ENCODE data around the gene CPNE9. TPM values are rescaled to one million over a fixed set of nuclear protein-coding genes. Genes with fewer than 3 reads are reported as not detected.
A peak's percentile ranks its signal among the peaks of the same experiment; 100 is the strongest.

CPNE9 gene
- total RNA-seq, 1 donor = not detected

- H3K4me3 ChIP-seq (ENCODE audit: low read depth, low read length) = no peak overlapping the region
- DNase-seq (ENCODE audit: low read depth) = no peak
- TF ChIP-seq, protein P1, sequence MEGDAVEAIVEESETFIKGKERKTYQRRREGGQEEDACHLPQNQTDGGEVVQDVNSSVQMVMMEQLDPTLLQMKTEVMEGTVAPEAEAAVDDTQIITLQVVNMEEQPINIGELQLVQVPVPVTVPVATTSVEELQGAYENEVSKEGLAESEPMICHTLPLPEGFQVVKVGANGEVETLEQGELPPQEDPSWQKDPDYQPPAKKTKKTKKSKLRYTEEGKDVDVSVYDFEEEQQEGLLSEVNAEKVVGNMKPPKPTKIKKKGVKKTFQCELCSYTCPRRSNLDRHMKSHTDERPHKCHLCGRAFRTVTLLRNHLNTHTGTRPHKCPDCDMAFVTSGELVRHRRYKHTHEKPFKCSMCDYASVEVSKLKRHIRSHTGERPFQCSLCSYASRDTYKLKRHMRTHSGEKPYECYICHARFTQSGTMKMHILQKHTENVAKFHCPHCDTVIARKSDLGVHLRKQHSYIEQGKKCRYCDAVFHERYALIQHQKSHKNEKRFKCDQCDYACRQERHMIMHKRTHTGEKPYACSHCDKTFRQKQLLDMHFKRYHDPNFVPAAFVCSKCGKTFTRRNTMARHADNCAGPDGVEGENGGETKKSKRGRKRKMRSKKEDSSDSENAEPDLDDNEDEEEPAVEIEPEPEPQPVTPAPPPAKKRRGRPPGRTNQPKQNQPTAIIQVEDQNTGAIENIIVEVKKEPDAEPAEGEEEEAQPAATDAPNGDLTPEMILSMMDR (IDR thresholded peaks at IDR 0.05; ENCODE audit: insufficient read depth, low read length) = no peak
Measured at GRCh38 chr3:9748031-9748430, 44.4 kb downstream of the CPNE9 start.

GRCh38 chr3:9749296-9749644 lies 45.6 kb downstream of the CPNE9 start:
- no peak for DNase-seq (ENCODE audit: low read depth)
- H3K4me3 ChIP-seq (ENCODE audit: low read depth, low read length) = peak overlapping the region; percentile 65
- TF ChIP-seq, protein P1 (IDR thresholded peaks at IDR 0.05; ENCODE audit: insufficient read depth, low read length) = no peak

DNA sequence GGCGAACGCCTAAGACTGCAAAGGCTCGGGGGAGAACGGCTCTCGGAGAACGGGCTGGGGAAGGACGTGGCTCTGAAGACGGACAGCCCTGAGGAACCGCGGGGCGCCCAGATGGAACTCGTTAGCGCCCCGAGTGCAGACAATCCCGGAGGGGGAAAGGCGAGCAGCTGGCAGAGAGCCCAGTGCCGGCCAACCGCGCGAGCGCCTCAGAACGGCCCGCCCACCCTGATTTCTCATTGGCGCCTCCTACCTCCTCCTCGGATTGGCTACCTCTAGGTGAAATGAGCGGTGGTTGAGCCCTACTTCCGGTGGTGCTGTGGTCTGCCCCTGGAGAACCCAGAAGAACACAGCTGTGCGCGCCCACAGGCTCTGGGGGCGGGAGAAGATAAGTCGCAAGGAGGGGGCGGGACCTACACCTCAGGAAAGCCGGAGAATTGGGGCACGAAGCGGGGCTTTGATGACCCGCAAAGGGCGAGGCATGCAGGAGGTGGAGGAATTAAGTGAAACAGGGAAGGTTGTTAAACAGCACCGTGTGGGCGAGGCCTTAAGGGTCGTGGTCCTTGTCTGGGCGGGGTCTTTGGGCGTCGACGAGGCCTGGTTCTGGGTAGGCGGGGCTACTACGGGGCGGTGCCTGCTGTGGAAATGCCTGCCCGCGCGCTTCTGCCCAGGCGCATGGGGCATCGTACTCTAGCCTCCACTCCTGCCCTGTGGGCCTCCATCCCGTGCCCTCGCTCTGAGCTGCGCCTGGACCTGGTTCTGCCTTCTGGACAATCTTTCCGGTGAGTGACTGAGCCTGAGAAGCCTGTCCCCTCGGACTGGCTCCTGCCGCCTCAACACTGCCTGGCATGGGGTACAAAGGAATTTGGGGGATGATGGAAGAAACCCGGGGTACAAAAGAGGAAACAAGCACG lies 46.3 kb downstream of the CPNE9 start, which contains the start of gene OGG1:
OGG1 (plus strand) TSS at position 308 of the 911 bp plus-strand sequence; CDS start at position 643, 335 bp downstream.
- DNase-seq (ENCODE audit: low read depth) = peak; percentile 98
- TF ChIP-seq, protein P1 (IDR thresholded peaks at IDR 0.05; ENCODE audit: insufficient read depth, low read length) = no peak
- peak within 1 kb of the TSS; percentile 96 for H3K4me3 ChIP-seq (ENCODE audit: low read depth, low read length)

GRCh38 chr3:9750556-9751411 lies 47.2 kb downstream of the CPNE9 start:
- TF ChIP-seq, protein P1 (IDR thresholded peaks at IDR 0.05; ENCODE audit: insufficient read depth, low read length) = no peak
- DNase-seq (ENCODE audit: low read depth) = peak; percentile 40
- H3K4me3 ChIP-seq (ENCODE audit: low read depth, low read length) = peak overlapping the region; percentile 96

GRCh38 chr3:9754678-9755077 lies 51.0 kb downstream of the CPNE9 start:
- H3K4me3 ChIP-seq (ENCODE audit: low read depth, low read length) = no peak overlapping the region
- no peak for DNase-seq (ENCODE audit: low read depth)
- TF ChIP-seq, protein P1 (IDR thresholded peaks at IDR 0.05; ENCODE audit: insufficient read depth, low read length) = no peak

- DNase-seq (ENCODE audit: low read depth) = no peak
- TF ChIP-seq, protein P1 (IDR thresholded peaks at IDR 0.05; ENCODE audit: insufficient read depth, low read length) = no peak
- no peak overlapping the region for H3K4me3 ChIP-seq (ENCODE audit: low read depth, low read length)
Measured at GRCh38 chr3:9757427-9757826, 53.8 kb downstream of the CPNE9 start.

Data from fibroblast of the aortic adventitia (primary cell).